Subcutaneous abdominal adipose tissue (tissue), 5 donors: ENCODE measurements around the gene USP49.

ENCODE experiments used
- H3K27ac ChIP-seq: one replicate; pipeline ENCODE4 v1.7.0; 2013; ENCODE audit warnings: low read depth, mild to moderate bottlenecking, inconsistent platforms, low read length, moderate library complexity
- H3K27me3 ChIP-seq, 5 donors: one replicate each; pipeline ENCODE4 v1.7.0; 2013; ENCODE audit warnings: low read length in 5 of 5, inconsistent platforms in 1 of 5; ENCODE audit not compliant: control insufficient read depth in 5 of 5, insufficient read depth in 4 of 5
- H3K36me3 ChIP-seq, 5 donors: one replicate each; pipeline ENCODE4 v1.7.0; 2013; ENCODE audit warnings: low read length in 5 of 5; ENCODE audit not compliant: control insufficient read depth in 5 of 5, insufficient read depth in 5 of 5
- H3K4me1 ChIP-seq, 5 donors: one replicate each; pipeline ENCODE4 v1.7.0; 2013; ENCODE audit warnings: low read length in 5 of 5, mild to moderate bottlenecking in 3 of 5, moderate library complexity in 1 of 5; ENCODE audit not compliant: control insufficient read depth in 5 of 5, insufficient read depth in 5 of 5
- H3K4me3 ChIP-seq, 5 donors: one replicate each; pipeline ENCODE4 v1.7.0; 2013; ENCODE audit warnings: low read length in 5 of 5, low read depth in 1 of 5
- H3K9ac ChIP-seq, 5 donors: one replicate each; pipeline ENCODE4 v1.7.0; 2013; ENCODE audit warnings: low read length in 5 of 5, mild to moderate bottlenecking in 4 of 5, moderate library complexity in 3 of 5
- H3K9me3 ChIP-seq, 5 donors: one replicate each; pipeline ENCODE4 v1.7.0; 2013; ENCODE audit warnings: low read length in 5 of 5; ENCODE audit not compliant: control insufficient read depth in 5 of 5
- donor health status: healthy.
- donor health status: healthy.
- donor health status: healthy.
- donor health status: healthy.
- donor health status: healthy.

Gene USP49

GRCh38 chr6:41843178-41843577 is 52.0 kb downstream of the USP49 start:
- Histone ChIP-seq H3K9me3 (no peaks in the 10 kb centered on the region), H3K27me3 (no peaks in the 10 kb centered on the region)

DNA sequence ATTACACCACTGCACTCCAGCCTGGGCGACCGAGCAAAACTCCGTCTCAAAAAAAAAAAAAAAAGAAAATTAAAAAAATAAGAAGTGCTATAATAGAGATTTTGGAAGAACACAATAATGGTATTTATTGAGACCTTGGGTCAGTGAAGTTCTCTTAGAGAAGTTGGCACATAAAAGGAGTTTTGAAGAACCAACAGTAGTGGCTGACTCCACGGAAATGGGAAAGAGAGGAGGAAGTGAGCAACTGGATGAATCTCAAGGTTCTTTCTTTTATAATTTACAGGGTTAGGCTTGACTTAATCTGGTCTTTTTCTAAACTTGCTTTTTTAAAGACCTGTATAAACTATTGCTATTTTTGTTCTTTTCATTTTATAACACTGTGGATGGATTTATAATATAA is 54.8 kb downstream of the USP49 start:
- Histone ChIP-seq H3K4me3 (no peak overlapping the region), H3K9ac (no peak overlapping the region), H3K36me3 (no peaks in the 10 kb centered on the region), H3K27ac (no peak overlapping the region), H3K9me3 (no peaks in the 10 kb centered on the region), H3K4me1 (no peaks in the 10 kb centered on the region), H3K27me3 (no peaks in the 10 kb centered on the region)

More at GRCh38 chr6:41843178-41843577, 52.0 kb downstream of the USP49 start:
- Histone ChIP-seq H3K36me3 (no peaks in the 10 kb centered on the region), H3K9ac (no peak overlapping the region), H3K4me3 (no peak overlapping the region), H3K27ac (no peak overlapping the region), H3K4me1 (peaks cover 3 to 12% (median 5%) of the 10 kb centered on the region in 5 donors)

GRCh38 chr6:41836660-41837052 is 58.5 kb downstream of the USP49 start:
- Histone ChIP-seq H3K9ac (no peak overlapping the region), H3K27ac (no peak overlapping the region), H3K9me3 (no peaks in the 10 kb centered on the region), H3K4me3 (no peak overlapping the region), H3K27me3 (no peaks in the 10 kb centered on the region), H3K36me3 (no peaks in the 10 kb centered on the region), H3K4me1 (no peaks in the 10 kb centered on the region)

DNA sequence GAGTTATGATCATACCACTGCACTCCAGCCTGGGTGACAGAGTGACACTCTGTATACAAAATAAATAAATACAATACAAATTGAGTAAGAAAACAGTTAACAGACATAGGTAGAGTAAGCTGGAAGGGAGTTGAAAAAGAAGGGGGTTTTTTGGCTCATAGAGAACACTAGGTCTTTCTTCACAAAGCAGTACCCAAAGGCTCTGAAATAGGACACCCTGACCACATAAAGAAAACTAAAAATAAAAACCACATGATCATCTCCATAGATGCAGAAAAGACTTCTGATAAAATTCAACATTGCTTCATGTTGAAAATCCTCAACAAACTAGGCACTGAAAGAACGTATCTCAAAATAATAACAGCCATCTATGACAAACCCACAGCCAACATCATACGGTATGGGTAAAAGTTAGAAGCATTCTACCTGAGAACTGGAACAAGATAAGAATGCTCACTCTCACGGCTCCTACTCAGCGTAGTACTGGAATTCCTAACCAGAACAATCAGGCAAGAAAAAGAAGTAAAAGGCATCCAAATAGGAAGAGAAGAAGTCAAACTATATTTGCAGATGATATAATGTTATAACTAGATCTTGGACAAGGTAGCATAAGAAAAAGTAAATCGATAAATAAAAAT is 59.0 kb downstream of the USP49 start:
- Histone ChIP-seq H3K4me1 (no peaks in the 10 kb centered on the region), H3K9ac (no peak overlapping the region), H3K27me3 (no peaks in the 10 kb centered on the region), H3K9me3 (no peaks in the 10 kb centered on the region), H3K36me3 (no peaks in the 10 kb centered on the region), H3K4me3 (no peak overlapping the region), H3K27ac (no peak overlapping the region)

- no peak overlapping the region for H3K4me3 ChIP-seq
- H3K9me3 ChIP-seq, result no peaks in the 10 kb centered on the region
- no peaks in the 10 kb centered on the region for H3K36me3 ChIP-seq
- no peak overlapping the region for H3K27ac ChIP-seq
- no peaks in the 10 kb centered on the region for H3K4me1 ChIP-seq
- H3K9ac ChIP-seq, result no peak overlapping the region
- no peaks in the 10 kb centered on the region for H3K27me3 ChIP-seq
These were observed 62.9 kb downstream of the USP49 start for GRCh38 chr6:41832263-41832662.

DNA sequence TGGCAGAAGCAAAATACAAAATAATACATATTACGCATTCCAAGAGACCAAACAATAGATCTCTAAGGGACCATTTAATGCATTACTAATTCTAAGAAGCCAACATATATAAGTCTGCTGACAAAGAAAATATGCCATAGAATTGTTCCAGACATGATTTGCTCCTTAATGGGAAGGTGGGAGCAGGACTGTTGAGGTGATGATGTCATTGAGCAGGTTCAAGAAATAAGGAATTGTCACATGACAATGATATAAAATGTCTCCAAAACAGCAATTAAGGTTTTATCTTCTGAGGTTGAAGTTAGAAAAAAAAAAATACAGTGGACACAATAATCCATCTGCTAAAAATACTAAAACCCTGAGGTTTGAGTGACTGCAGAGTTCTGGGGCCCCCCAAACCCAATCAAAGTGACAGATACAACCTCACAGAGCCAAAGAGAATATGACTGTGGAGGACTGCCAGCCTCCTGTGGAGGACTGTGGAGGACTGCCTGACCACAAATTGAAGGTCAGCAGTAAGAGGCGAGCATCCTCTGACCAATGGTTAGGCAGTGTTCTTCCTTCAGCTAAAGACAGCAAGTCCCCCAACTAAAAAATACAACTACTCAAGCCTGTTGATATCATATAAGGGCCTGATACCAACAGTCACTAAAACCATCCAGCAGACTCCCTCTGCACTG is 68.7 kb downstream of the USP49 start:
- no peak overlapping the region for H3K4me3 ChIP-seq
- H3K27me3 ChIP-seq, result no peaks in the 10 kb centered on the region
- H3K27ac ChIP-seq, result no peak overlapping the region
- H3K36me3 ChIP-seq, result no peaks in the 10 kb centered on the region
- no peaks in the 10 kb centered on the region for H3K9me3 ChIP-seq
- H3K9ac ChIP-seq, result no peak overlapping the region
- H3K4me1 ChIP-seq, result no peaks in the 10 kb centered on the region

GRCh38 chr6:41824571-41825569 is 70.3 kb downstream of the USP49 start:
- H3K9me3 ChIP-seq, result no peaks in the 10 kb centered on the region
- no peak overlapping the region for H3K9ac ChIP-seq
- no peaks in the 10 kb centered on the region for H3K27me3 ChIP-seq
- H3K27ac ChIP-seq, result no peak overlapping the region
- no peak overlapping the region for H3K4me3 ChIP-seq
- H3K4me1 ChIP-seq, result no peaks in the 10 kb centered on the region
- no peaks in the 10 kb centered on the region for H3K36me3 ChIP-seq

GRCh38 chr6:41823178-41823577 is 72.0 kb downstream of the USP49 start:
- H3K9me3 ChIP-seq, result no peaks in the 10 kb centered on the region
- no peaks in the 10 kb centered on the region for H3K4me1 ChIP-seq
- no peak overlapping the region for H3K4me3 ChIP-seq
- H3K27ac ChIP-seq, result no peak overlapping the region
- no peak overlapping the region for H3K9ac ChIP-seq
- H3K36me3 ChIP-seq, result no peaks in the 10 kb centered on the region
- no peaks in the 10 kb centered on the region for H3K27me3 ChIP-seq

GRCh38 chr6:41822021-41822420 is 73.2 kb downstream of the USP49 start:
- no peaks in the 10 kb centered on the region for H3K4me1 ChIP-seq
- no peaks in the 10 kb centered on the region for H3K9me3 ChIP-seq
- no peak overlapping the region for H3K9ac ChIP-seq
- H3K27ac ChIP-seq, result no peak overlapping the region
- H3K36me3 ChIP-seq, result no peaks in the 10 kb centered on the region
- H3K27me3 ChIP-seq, result no peaks in the 10 kb centered on the region
- H3K4me3 ChIP-seq, result no peak overlapping the region

DNA sequence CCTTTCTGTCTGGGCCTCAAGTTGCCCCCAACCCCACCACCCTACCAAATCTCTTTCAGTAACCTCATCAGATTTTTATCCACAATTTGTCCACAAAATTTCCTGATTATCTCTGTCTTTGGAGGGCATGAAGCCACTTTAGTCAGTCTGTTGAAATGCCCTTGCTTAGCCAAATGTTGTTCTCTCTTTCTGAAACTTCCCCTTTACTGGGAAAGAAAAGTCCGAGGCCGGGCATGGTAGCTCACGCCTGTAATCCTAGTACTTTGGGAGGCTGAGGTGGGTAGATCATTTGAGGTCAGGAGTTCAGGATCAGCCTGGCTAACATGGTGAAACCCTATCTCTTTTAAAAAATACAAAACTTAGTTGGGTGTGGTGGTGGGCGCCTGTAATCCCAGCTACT is 73.9 kb downstream of the USP49 start:
- Histone ChIP-seq H3K27ac (no peak overlapping the region), H3K9ac (no peak overlapping the region), H3K4me3 (no peak overlapping the region), H3K36me3 (no peaks in the 10 kb centered on the region), H3K9me3 (no peaks in the 10 kb centered on the region), H3K27me3 (no peaks in the 10 kb centered on the region), H3K4me1 (no peaks in the 10 kb centered on the region)
